Measurements from ENCODE around the gene CSGALNACT2.

GRCh38 chr10:43125274-43125845 is 12.9 kb upstream of the CSGALNACT2 start:
- TF ChIP-seq CTCF (IDR thresholded peaks at IDR 0.05) (no peak), POLR2A (IDR thresholded peaks at IDR 0.05) (no peak)
